ENCODE results near the gene PBXIP1. TPM values are rescaled to one million over a fixed set of nuclear protein-coding genes. Genes with fewer than 3 reads are reported as not detected.

The PBXIP1 gene
- total and polyA plus RNA-seq, 2 experiments from 2014 or later = 53.0 to 61.0 TPM

DNA sequence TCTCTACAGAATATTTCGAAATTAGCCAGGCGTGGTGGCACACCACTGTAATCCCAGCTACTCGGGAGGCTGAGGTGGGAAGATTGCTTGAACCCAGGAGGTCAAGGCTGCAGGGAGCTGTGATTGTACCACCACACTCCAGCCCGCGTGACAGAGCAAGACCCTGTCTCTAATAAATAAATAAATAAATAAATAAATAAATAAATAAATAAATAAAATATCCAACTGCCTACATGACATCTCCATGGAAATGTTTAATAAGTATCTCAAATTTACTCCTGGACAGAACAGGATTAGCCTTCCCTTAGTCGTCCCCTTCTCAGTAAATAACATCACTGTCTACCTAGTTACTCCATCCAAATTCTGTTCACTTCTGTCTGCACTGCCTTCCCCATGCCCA is 56.9 kb downstream of the PBXIP1 start:
- Histone ChIP-seq H3K4me1 (ENCODE audit: insufficient read depth) (no peaks in the 10 kb centered on the region), H2AFZ (no peak overlapping the region), H3K4me3 (no peak overlapping the region), H3K9me2 (replicated peaks; ENCODE audit: insufficient read depth) (no peaks in the 10 kb centered on the region), H4K20me1 (ENCODE audit: insufficient read depth, poor library complexity, severe bottlenecking) (no peaks in the 10 kb centered on the region), H3K36me3 (replicated peaks; ENCODE audit: insufficient read depth, low read depth) (no peaks in the 10 kb centered on the region), H3K27ac (no peak overlapping the region), H3K4me2 (no peak overlapping the region), H3K27me3 (no peaks in the 10 kb centered on the region), H3K9me3 (ENCODE audit: low read depth) (no peaks in the 10 kb centered on the region), H3K79me2 (no peaks in the 10 kb centered on the region)
- DNase-seq (ENCODE audit: low spot score) = no peak
- 94% methylated on average over 6 of the region's 6 CpGs for WGBS (ENCODE audit: low lambda C conversion rate, missing lambda C conversion rate)
- TF ChIP-seq, protein P1, sequence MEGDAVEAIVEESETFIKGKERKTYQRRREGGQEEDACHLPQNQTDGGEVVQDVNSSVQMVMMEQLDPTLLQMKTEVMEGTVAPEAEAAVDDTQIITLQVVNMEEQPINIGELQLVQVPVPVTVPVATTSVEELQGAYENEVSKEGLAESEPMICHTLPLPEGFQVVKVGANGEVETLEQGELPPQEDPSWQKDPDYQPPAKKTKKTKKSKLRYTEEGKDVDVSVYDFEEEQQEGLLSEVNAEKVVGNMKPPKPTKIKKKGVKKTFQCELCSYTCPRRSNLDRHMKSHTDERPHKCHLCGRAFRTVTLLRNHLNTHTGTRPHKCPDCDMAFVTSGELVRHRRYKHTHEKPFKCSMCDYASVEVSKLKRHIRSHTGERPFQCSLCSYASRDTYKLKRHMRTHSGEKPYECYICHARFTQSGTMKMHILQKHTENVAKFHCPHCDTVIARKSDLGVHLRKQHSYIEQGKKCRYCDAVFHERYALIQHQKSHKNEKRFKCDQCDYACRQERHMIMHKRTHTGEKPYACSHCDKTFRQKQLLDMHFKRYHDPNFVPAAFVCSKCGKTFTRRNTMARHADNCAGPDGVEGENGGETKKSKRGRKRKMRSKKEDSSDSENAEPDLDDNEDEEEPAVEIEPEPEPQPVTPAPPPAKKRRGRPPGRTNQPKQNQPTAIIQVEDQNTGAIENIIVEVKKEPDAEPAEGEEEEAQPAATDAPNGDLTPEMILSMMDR (IDR thresholded peaks at IDR 0.05; ENCODE audit: poor library complexity) = no peak
- TF ChIP-seq EZH2 (IDR thresholded peaks at IDR 0.05; ENCODE audit: borderline replicate concordance) (no peak), EZH2phosphoT487 (IDR thresholded peaks at IDR 0.05; ENCODE audit: low read depth, severe bottlenecking, unreplicated experiment) (no peak)

DNA sequence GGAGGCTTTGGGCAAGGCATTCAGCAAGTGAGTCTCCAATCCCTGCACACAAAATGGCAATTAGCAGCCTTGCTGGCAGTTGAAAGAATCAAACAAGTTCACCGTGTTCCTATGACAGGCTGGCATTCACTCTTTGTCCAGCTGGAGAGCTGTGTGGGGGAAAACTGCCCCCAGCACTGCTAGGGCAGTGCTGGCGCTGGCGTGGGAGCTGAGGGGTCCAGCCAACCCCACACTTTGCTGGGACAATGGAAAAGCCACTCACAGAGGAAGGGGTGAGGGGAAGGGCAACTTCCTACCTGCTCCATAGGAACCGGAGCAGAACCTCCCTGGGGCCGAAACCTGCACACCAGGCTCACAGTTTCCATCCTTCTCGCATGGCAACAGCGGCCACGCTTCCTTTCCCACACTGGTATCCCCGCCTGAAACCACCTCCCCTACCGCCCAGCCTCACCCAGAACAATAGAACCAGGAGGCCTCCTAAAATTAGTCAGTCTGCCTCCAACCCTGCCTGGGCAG is 59.1 kb downstream of the PBXIP1 start:
- H3K4me3 ChIP-seq = no peak overlapping the region
- WGBS (ENCODE audit: low lambda C conversion rate, missing lambda C conversion rate) = 81% methylated on average over 9 of the region's 10 CpGs
- H3K36me3 ChIP-seq (replicated peaks; ENCODE audit: insufficient read depth, low read depth) = no peaks in the 10 kb centered on the region
- H3K9me2 ChIP-seq (replicated peaks; ENCODE audit: insufficient read depth) = no peaks in the 10 kb centered on the region
- H3K79me2 ChIP-seq = no peaks in the 10 kb centered on the region
- no peak overlapping the region for H3K4me2 ChIP-seq
- no peaks in the 10 kb centered on the region for H3K9me3 ChIP-seq (ENCODE audit: low read depth)
- TF ChIP-seq, protein P1 (IDR thresholded peaks at IDR 0.05; ENCODE audit: poor library complexity) = no peak
- TF ChIP-seq EZH2 (IDR thresholded peaks at IDR 0.05; ENCODE audit: borderline replicate concordance) (no peak), EZH2phosphoT487 (IDR thresholded peaks at IDR 0.05; ENCODE audit: low read depth, severe bottlenecking, unreplicated experiment) (no peak)
- no peak for DNase-seq (ENCODE audit: low spot score)
- H4K20me1 ChIP-seq (ENCODE audit: insufficient read depth, poor library complexity, severe bottlenecking) = no peaks in the 10 kb centered on the region
- no peak overlapping the region for H3K27ac ChIP-seq
- no peaks in the 10 kb centered on the region for H3K27me3 ChIP-seq
- H3K4me1 ChIP-seq (ENCODE audit: insufficient read depth) = no peaks in the 10 kb centered on the region
- no peak overlapping the region for H2AFZ ChIP-seq

DNA sequence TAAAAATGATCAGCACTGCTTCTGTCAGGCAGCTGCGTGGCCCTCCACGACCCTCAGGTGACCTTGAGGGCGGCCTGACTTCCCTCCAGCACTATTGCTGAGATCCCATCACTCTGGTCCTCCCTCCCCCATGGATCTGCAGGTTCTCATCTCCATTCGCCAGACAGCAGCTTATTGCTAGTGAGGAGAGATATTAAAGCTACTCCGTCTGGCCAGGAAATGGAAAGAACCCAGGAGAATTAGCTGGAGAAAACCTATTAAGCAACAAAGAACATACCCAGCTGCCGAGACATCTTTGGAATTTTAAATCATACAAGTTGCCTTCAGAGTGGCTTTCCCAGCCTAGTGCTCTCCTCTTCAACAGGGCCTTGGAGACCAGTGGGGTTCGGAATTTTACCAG is 60.1 kb downstream of the PBXIP1 start:
- H3K27me3 ChIP-seq = no peaks in the 10 kb centered on the region

More for the DNA sequence above, 60.1 kb downstream of the PBXIP1 start:
- no peak overlapping the region for H3K4me2 ChIP-seq
- TF ChIP-seq, protein P1 (IDR thresholded peaks at IDR 0.05; ENCODE audit: poor library complexity) = no peak
- TF ChIP-seq EZH2phosphoT487 (IDR thresholded peaks at IDR 0.05; ENCODE audit: low read depth, severe bottlenecking, unreplicated experiment) (no peak), EZH2 (IDR thresholded peaks at IDR 0.05; ENCODE audit: borderline replicate concordance) (no peak)
- H3K9me3 ChIP-seq (ENCODE audit: low read depth) = no peaks in the 10 kb centered on the region
- no peaks in the 10 kb centered on the region for H4K20me1 ChIP-seq (ENCODE audit: insufficient read depth, poor library complexity, severe bottlenecking)
- no peaks in the 10 kb centered on the region for H3K36me3 ChIP-seq (replicated peaks; ENCODE audit: insufficient read depth, low read depth)
- no peaks in the 10 kb centered on the region for H3K79me2 ChIP-seq
- no peaks in the 10 kb centered on the region for H3K9me2 ChIP-seq (replicated peaks; ENCODE audit: insufficient read depth)
- no peak overlapping the region for H3K4me3 ChIP-seq
- H3K27ac ChIP-seq = no peak overlapping the region
- DNase-seq (ENCODE audit: low spot score) = no peak
- H2AFZ ChIP-seq = no peak overlapping the region
- WGBS (ENCODE audit: low lambda C conversion rate, missing lambda C conversion rate) = 65% methylated on average over 7 of the region's 7 CpGs
- no peaks in the 10 kb centered on the region for H3K4me1 ChIP-seq (ENCODE audit: insufficient read depth)

Small RNAs within 50 kb of the gene (microRNA-seq; reads per million reads assigned to microRNA genes)
- not detected for gene MIR4258

Small RNAs within 50 kb of the gene (small RNA-seq; reads per million reads assigned to genes)
- gene MIR4258 = not detected
- gene RF00017 = not detected

Other genes with a start within 250 kb of the PBXIP1 start
- 0.36 and 0.67 TPM in 2 replicates for gene KCNN3, start 85.8 kb downstream of the PBXIP1 start, total RNA-seq
- gene KCNN3, start 85.8 kb downstream of the PBXIP1 start, polyA plus RNA-seq = 0.56 and 1.3 TPM in 2 replicates
- gene PMVK, start 19.4 kb downstream of the PBXIP1 start, total RNA-seq = 12.5 and 18.5 TPM in 2 replicates
- gene PMVK, start 19.4 kb downstream of the PBXIP1 start, polyA plus RNA-seq = 53.5 and 59.2 TPM in 2 replicates
- 20.2 and 21.8 TPM in 2 replicates for gene PYGO2, start 5.7 kb upstream of the PBXIP1 start, total RNA-seq
- 22.3 and 28.3 TPM in 2 replicates for gene PYGO2, start 5.7 kb upstream of the PBXIP1 start, polyA plus RNA-seq
- 81.8 and 95.6 TPM in 2 replicates for gene SHC1, start 14.6 kb upstream of the PBXIP1 start, total RNA-seq
- 107 and 120 TPM in 2 replicates for gene SHC1, start 14.6 kb upstream of the PBXIP1 start, polyA plus RNA-seq
- gene CKS1B, start 18.6 kb upstream of the PBXIP1 start, total RNA-seq = 40.4 and 41.5 TPM in 2 replicates
- 91.3 and 102 TPM in 2 replicates for gene CKS1B, start 18.6 kb upstream of the PBXIP1 start, polyA plus RNA-seq
- gene FLAD1, start 27.2 kb upstream of the PBXIP1 start, total RNA-seq = 25.6 and 27.7 TPM in 2 replicates
- 42.8 and 45.1 TPM in 2 replicates for gene FLAD1, start 27.2 kb upstream of the PBXIP1 start, polyA plus RNA-seq
- 0.92 TPM in 1 of 2 replicates, not detected in the other for gene LENEP, start 37.5 kb upstream of the PBXIP1 start, total RNA-seq
- gene LENEP, start 37.5 kb upstream of the PBXIP1 start, polyA plus RNA-seq = not detected in 2 replicates
- gene ZBTB7B, start 46.7 kb upstream of the PBXIP1 start, total RNA-seq = 27.3 and 29.2 TPM in 2 replicates
- 13.3 and 13.5 TPM in 2 replicates for gene ZBTB7B, start 46.7 kb upstream of the PBXIP1 start, polyA plus RNA-seq
- 0.04 and 1.6 TPM in 2 replicates for gene DCST2, start 77.7 kb upstream of the PBXIP1 start, total RNA-seq
- gene DCST2, start 77.7 kb upstream of the PBXIP1 start, polyA plus RNA-seq = 0.40 and 0.47 TPM in 2 replicates
- 0.60 TPM in 1 of 2 replicates, not detected in the other for gene DCST1, start 77.7 kb upstream of the PBXIP1 start, total RNA-seq
- 0.12 TPM in 1 of 2 replicates, not detected in the other for gene DCST1, start 77.7 kb upstream of the PBXIP1 start, polyA plus RNA-seq
- gene ADAM15, start 95.2 kb upstream of the PBXIP1 start, total RNA-seq = 44.8 and 55.7 TPM in 2 replicates
- gene ADAM15, start 95.2 kb upstream of the PBXIP1 start, polyA plus RNA-seq = 108 and 117 TPM in 2 replicates
- gene EFNA4, start 107.6 kb upstream of the PBXIP1 start, total RNA-seq = 20.5 and 21.3 TPM in 2 replicates
- 16.3 and 18.1 TPM in 2 replicates for gene EFNA4, start 107.6 kb upstream of the PBXIP1 start, polyA plus RNA-seq
- 4.0 and 5.5 TPM in 2 replicates for gene EFNA3, start 122.7 kb upstream of the PBXIP1 start, total RNA-seq
- gene EFNA3, start 122.7 kb upstream of the PBXIP1 start, polyA plus RNA-seq = 10.3 and 13.1 TPM in 2 replicates
- 78.7 and 94.8 TPM in 2 replicates for gene EFNA1, start 171.8 kb upstream of the PBXIP1 start, total RNA-seq
- 137 and 172 TPM in 2 replicates for gene EFNA1, start 171.8 kb upstream of the PBXIP1 start, polyA plus RNA-seq
- 75.3 and 88.6 TPM in 2 replicates for gene SLC50A1, start 179.8 kb upstream of the PBXIP1 start, total RNA-seq
- 111 and 115 TPM in 2 replicates for gene SLC50A1, start 179.8 kb upstream of the PBXIP1 start, polyA plus RNA-seq
- 94.2 and 121 TPM in 2 replicates for gene DPM3, start 184.4 kb upstream of the PBXIP1 start, total RNA-seq
- gene DPM3, start 184.4 kb upstream of the PBXIP1 start, polyA plus RNA-seq = 84.1 and 96.3 TPM in 2 replicates
- gene KRTCAP2, start 217.2 kb upstream of the PBXIP1 start, total RNA-seq = 191 and 209 TPM in 2 replicates
- 440 and 454 TPM in 2 replicates for gene KRTCAP2, start 217.2 kb upstream of the PBXIP1 start, polyA plus RNA-seq
- gene TRIM46, start 217.8 kb upstream of the PBXIP1 start, total RNA-seq = 1.1 and 1.2 TPM in 2 replicates
- 1.9 and 2.1 TPM in 2 replicates for gene TRIM46, start 217.8 kb upstream of the PBXIP1 start, polyA plus RNA-seq

Measured in hepatocyte (in vitro differentiated cells).